Testis (tissue), 2 donors: Measurements from ENCODE around the gene ADSS1.

ENCODE experiments used
- CTCF ChIP-seq, 3 experiments: fragments of 450-650 bp in 2 of 3; fragments of 200-600 bp in 1 of 3; sonication (generic) in 1 of 3; IDR thresholded peaks; one replicate each; pipeline ENCODE4 v1.5.1; 2016 to 2019; ENCODE audit warnings: antibody characterized with exemption in 3 of 3, mild to moderate bottlenecking in 2 of 3, moderate library complexity in 1 of 3
- POLR2A ChIP-seq: fragments of 450-650 bp; IDR thresholded peaks from one replicate; pipeline ENCODE4 v1.6.1; 2017; ENCODE audit warnings: antibody characterized with exemption, mild to moderate bottlenecking, moderate library complexity

- TF ChIP-seq CTCF (IDR thresholded peaks at IDR 0.05) (no peak), POLR2A (no peak)
Measured at GRCh38 chr14:104726600-104727451, 2.8 kb downstream of the ADSS1 start.
